Adipose tissue (tissue), 3 donors: ENCODE measurements around the gene OPTC. TPM values are rescaled to one million over a fixed set of nuclear protein-coding genes. Genes with fewer than 3 reads are reported as not detected.

Experiments
- H3K27ac ChIP-seq: one replicate; pipeline ENCODE4 v1.5.1; 2013; ENCODE audit warnings: low read depth, low read length
- WGBS, 3 donors: extraction: QIAGEN DNeasy Blood & Tissue Kit; methylation state at CpG; one replicate each; pipeline ENCODE4 v1.1.7; 2013; 5-methylcytosine and 5-hydroxymethylcytosine counted together
- polyA plus RNA-seq, 3 donors: library from polyadenylated mRNA; stranded (reverse); fragments of 200-250 nt; gene quantifications; one replicate each; pipeline ENCODE4 v1.2.3, GENCODE V29; 2013
- donor health status: healthy with polysubstance abuse.
- donor health status: Bipolar disorder and iron deficiency.
- donor health status: healthy.

OPTC gene
- polyA plus RNA-seq, 3 donors, result not detected

GRCh38 chr1:203522237-203522636, 28.3 kb downstream of the OPTC start:
- H3K27ac ChIP-seq, result no peak overlapping the region
- 77 to 83% (median 79%) methylated on average over 11 of the region's 11 CpGs for WGBS, 3 donors

GRCh38 chr1:203523667-203524066, 29.7 kb downstream of the OPTC start:
- WGBS, 3 donors, result 89 to 95% (median 92%) methylated on average over 6 of the region's 6 CpGs
- H3K27ac ChIP-seq, result no peak overlapping the region

DNA sequence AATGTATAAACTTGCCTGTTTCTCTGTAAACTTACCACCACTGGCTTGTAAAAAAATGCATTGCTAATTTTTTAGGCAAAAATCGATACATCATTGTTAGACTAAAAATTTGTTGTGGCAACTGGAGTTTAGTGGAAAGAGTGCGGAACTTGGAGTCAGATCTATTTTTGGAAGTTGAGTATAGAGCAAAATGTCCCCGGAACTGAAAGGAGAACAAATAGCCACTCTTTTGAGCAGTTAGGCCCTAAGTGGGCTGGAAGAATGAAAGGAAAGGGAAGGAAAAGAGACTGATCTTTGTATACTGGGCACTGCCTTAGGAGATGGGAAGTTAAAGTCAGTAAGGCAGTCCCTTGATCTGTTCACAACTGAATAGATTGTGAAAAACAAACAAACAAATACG, 30.2 kb downstream of the OPTC start:
- no peak overlapping the region for H3K27ac ChIP-seq
- 71 to 79% (median 73%) methylated on average over 4 of the region's 4 CpGs for WGBS, 3 donors

- 81 to 96% (median 90%) methylated on average over 4 of the region's 4 CpGs for WGBS, 3 donors
- no peak overlapping the region for H3K27ac ChIP-seq
Observed at GRCh38 chr1:203524824-203525223, 30.9 kb downstream of the OPTC start.

DNA sequence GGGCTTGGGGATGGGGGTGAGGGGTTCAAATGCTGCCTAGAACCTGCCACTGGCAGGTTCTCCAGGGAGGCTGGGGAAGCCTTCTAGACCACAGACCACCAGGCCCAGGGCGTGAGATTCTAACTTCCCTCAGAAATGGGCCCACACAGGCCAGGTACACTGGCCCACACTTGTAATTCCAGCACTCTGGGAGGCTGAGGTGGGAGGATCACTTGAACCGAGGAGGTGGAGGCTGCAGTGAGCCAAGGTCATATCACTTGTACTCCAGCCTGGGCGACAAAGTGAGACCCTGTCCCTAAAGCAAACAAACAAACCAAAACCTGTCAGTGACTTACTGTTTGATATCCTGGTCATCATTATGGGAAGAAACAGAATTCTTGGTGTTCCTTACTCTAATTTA, 31.7 kb downstream of the OPTC start:
- 87 to 92% (median 91%) methylated on average over 3 of the region's 3 CpGs for WGBS, 3 donors

GRCh38 chr1:203526130-203526529, 32.2 kb downstream of the OPTC start:
- no peak overlapping the region for H3K27ac ChIP-seq
- 84 to 88% (median 87%) methylated on average over 5 of the region's 5 CpGs for WGBS, 3 donors

More for the DNA sequence above, 31.7 kb downstream of the OPTC start:
- H3K27ac ChIP-seq, result no peak overlapping the region

DNA sequence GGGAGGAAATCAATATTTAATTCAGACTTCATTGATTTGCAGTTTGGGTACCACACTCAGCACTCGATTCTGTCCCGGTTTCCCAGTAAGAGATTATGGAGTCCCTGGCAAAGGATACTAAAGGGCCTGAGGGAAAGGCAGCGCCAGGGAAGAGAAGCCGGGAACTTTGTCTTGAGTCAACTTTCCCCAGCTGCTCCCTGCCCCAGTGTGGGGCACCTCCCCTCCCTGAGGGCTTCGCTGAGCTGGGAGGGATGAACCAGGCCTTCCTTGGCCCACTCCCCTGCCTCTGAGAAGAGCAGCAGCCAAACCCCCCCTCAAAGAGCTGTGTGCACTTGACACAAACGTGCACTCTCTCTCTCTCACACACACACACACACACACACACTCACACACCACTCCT, 32.6 kb downstream of the OPTC start:
- no peak overlapping the region for H3K27ac ChIP-seq
- 51 to 74% (median 52%) methylated on average over 6 of the region's 6 CpGs for WGBS, 3 donors

DNA sequence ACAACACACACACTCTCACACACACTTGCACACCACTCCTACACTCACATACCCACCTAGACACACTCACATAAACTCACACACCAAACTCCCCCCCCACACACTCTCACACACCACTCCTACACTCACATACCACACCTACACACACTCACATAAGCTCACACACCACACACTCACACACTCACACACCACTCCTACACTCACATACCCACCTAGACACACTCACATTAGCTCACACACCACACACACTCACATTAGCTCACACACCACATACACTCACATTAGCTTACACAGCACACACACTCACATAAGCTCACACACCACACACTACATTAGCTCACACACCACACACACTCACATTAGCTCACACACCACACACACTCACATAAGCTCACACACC, 33.1 kb downstream of the OPTC start:
- no peak overlapping the region for H3K27ac ChIP-seq

DNA sequence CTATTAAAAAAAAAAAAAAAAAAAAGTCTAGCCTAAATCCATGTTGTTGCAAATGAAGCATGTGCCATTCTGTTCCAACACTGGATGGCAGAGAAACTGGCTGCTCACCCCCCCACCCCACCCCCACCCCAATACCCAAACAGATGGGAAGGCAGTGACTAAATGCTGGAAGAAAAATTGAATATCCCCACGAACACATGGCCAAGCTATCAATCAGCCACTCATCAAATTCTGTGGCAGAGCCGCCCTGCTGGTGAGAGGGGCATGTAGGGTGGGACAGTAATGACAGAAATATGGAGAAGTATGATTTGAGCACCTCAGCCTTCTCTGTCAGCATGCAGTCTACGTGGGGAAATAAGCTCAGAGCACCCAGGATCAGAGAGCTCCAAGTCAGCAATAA, 34.1 kb downstream of the OPTC start:
- H3K27ac ChIP-seq, result no peak overlapping the region
- 91 to 95% (median 94%) methylated on average over 3 of the region's 3 CpGs for WGBS, 3 donors

GRCh38 chr1:203528976-203529835, 35.3 kb downstream of the OPTC start:
- 56 to 78% (median 58%) methylated on average over 6 of the region's 6 CpGs for WGBS, 3 donors
- H3K27ac ChIP-seq, result no peak overlapping the region

DNA sequence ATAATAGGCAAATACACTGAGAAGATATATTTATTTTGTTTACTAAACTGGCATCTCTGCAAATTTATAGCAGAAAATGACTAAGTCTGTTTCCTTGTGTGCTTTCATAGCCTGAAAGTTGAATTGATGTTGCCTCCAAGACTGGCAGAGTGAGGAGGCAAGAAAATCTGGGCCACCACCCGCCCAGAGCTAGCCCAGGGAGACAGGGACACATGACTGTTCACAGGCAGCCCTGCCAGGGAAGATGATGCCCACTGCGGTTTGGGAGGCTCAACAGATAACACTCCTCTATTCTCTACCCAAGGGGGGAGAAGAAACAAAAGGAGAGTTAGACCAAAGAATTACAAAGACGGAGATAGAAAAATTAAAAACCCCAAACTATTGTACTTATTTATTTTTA, 37.1 kb downstream of the OPTC start:
- H3K27ac ChIP-seq, result no peak overlapping the region
- 85 to 93% (median 86%) methylated on average over 3 of the region's 3 CpGs for WGBS, 3 donors

GRCh38 chr1:203534012-203534411, 40.1 kb downstream of the OPTC start:
- H3K27ac ChIP-seq, result no peak overlapping the region

DNA sequence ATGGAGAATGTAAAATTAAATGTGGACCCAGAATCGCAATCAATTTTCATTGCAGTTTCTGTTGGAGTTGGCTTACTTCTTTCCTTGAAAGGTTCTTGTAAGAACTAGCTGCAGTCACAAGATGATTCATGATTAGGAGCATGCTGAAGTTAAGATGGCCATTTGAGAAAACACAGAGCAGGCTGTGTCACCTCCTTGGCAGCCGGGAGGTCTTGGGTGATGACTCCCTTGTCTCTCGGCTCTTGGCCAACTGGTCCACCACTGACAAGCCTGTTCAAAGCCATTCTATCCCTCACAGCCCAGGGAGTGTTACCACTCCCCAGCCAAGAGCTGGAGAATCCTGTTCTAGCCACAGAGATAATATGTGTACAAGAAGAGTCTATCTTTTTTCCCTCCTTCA, 40.6 kb downstream of the OPTC start:
- peak overlapping the region; percentile 51 for H3K27ac ChIP-seq
- 51 to 84% (median 55%) methylated on average over 3 of the region's 3 CpGs for WGBS, 3 donors

- peak overlapping the region; percentile 22 for H3K27ac ChIP-seq
- 50 to 87% (median 58%) methylated on average over 2 of the region's 2 CpGs for WGBS, 3 donors
Observed at GRCh38 chr1:203536575-203536974, 42.6 kb downstream of the OPTC start.

DNA sequence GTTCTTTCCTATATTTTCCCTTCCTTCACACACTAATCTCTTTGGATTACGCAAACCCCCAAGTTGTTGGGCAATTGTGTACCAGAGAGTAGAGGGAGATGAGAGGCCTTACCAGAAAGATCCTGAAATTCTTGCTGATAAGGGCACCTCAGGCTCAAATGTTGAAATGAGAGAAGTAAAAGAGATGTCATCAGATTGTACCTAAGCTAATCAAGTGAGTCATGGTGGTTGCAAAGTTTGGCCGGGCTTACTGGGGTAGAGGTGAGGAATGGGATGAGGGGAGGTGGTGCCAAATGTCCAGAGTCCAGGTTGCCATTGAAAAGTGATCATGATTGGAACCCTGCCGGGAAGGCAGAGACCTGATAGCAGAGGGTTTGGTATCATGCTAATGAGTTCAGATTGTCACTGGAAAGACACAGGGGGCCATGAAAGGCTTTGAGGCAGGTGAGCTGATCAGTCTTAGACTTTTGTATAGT, 43.1 kb downstream of the OPTC start:
- peak overlapping the region; percentile 22 for H3K27ac ChIP-seq
- WGBS, 3 donors, result 47 to 72% (median 49%) methylated on average over 3 of the region's 3 CpGs

DNA sequence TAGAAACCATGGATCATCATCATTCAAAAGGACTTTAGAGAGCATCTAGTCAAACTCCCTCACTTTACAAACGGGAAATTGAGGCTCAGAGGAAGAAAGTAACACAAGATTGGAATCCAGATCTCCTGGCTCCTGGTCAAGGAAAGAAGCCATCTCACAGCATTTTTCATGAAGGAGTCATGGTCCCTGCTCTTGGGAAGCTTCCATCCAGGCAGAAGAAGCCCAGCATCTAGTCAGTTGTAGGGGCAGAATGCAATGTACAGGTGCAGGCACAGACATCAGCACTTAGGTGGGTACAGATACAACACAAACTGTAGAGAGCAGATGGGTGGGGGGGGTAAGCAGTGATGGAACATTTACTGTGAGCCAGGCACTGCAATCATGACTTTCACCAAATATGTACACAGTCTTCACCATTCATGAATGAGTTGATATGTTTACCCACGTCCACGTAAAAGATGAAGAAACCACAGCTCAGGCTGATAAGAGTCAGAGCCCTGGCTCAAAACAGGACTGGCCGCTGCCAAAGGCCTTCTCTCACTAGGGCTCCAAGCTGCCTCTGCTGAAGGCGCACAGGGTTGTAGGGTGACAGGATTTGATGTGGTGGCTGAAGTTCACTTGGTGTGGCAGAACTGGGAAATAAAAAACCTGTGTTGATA, 44.0 kb downstream of the OPTC start:
- H3K27ac ChIP-seq, result no peak overlapping the region
- 31 to 77% (median 74%) methylated on average over 5 of the region's 5 CpGs for WGBS, 3 donors

- no peak overlapping the region for H3K27ac ChIP-seq
- WGBS, 3 donors, result 20 to 54% (median 45%) methylated on average over 1 of the region's 1 CpG
Observed at GRCh38 chr1:203538726-203539125, 44.8 kb downstream of the OPTC start.

DNA sequence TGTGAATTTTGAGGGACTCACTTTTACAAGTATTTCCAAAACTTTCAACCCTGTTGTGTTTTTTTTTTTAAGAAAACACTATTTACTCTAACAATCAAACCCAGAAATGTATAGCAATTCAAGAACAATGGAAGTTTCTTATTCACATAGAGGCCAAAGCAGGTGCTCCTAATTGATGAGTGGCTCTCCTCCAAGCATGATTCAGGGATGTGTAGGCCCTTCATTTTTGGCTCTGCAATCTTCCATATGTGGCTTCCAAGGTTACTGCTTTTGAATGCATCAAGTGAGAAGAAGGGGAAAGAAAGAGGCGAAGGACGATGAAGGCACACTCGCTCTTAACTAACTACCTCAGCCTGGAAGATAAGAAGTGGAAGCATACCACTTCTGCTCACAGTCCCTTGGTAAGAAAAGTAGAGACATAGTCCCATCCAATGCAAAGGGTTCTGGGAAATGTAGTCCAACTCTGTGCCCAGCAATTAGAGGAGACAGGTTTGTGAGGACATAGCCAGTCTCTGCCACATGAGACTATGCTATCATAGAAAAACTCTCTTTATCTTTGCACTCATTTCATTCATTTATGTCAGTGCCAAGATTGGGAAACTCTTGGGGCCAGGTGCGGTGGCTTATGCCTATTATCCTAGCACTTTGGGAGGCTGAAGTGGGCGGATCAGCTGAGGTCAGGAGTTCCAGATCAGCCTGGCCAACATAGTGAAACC, 46.0 kb downstream of the OPTC start:
- H3K27ac ChIP-seq, result no peak overlapping the region
- whole genome bisulfite sequencing, 3 donors, result 92 to 97% (median 96%) methylated on average over 5 of the region's 5 CpGs

GRCh38 chr1:203544485-203544884, 50.5 kb downstream of the OPTC start:
- WGBS, 3 donors, result 40 to 71% (median 56%) methylated on average over 3 of the region's 3 CpGs
- H3K27ac ChIP-seq, result no peak overlapping the region
